AG10803 (cell line): Measurements from ENCODE around the gene TEX52.
"Not testable (repeated sequence)": the region's sequence is repeated elsewhere in the genome, so short reads cannot be mapped to it uniquely, and the experiment has no call there.

Experiments used
- DNase-seq: peaks from one replicate; pipeline ENCODE4 v3.0.0; 2010; ENCODE audit warnings: low read depth
- H3K4me3 ChIP-seq: 2 replicates; pipeline ENCODE4 v1.5.1; 2011; ENCODE audit warnings: mild to moderate bottlenecking, low read length, control low read depth
- CTCF ChIP-seq: conservative IDR thresholded peaks from 2 replicates; pipeline ENCODE4 v1.5.1; 2011; ENCODE audit warnings: mild to moderate bottlenecking, low read length, control low read depth, inconsistent platforms

Gene TEX52

GRCh38 chr12:2864198-2864597 lies 7.4 kb upstream of the TEX52 start:
- DNase-seq, result no peak
- TF ChIP-seq CTCF, result no peak
- no peak overlapping the region for H3K4me3 ChIP-seq

- not testable (repeated sequence) for H3K4me3 ChIP-seq, DNase-seq
Observed at GRCh38 chr12:2863402-2863801, 6.6 kb upstream of the TEX52 start.

GRCh38 chr12:2862876-2863275 lies 6.0 kb upstream of the TEX52 start:
- no peak for TF ChIP-seq CTCF
- H3K4me3 ChIP-seq, result no peak overlapping the region
- DNase-seq, result no peak

- H3K4me3 ChIP-seq, result no peak overlapping the region
- TF ChIP-seq CTCF, result no peak
- no peak for DNase-seq
Observed at GRCh38 chr12:2860170-2860569, 3.3 kb upstream of the TEX52 start.

GRCh38 chr12:2858944-2859421 lies 2.1 kb upstream of the TEX52 start:
- no peak for TF ChIP-seq CTCF
- no peak overlapping the region for H3K4me3 ChIP-seq
- DNase-seq, result no peak

- no peak for DNase-seq
- no peak for TF ChIP-seq CTCF
- no peak overlapping the region for H3K4me3 ChIP-seq
Observed at GRCh38 chr12:2858334-2858733, 1.5 kb upstream of the TEX52 start.

GRCh38 chr12:2857576-2857975 lies 737 bp upstream of the TEX52 start:
- TF ChIP-seq CTCF, result no peak
- H3K4me3 ChIP-seq, result no peak overlapping the region
- no peak for DNase-seq

GRCh38 chr12:2856051-2856450 lies 788 bp downstream of the TEX52 start:
- no peak for DNase-seq
- TF ChIP-seq CTCF, result no peak

More at GRCh38 chr12:2856051-2856450, 788 bp downstream of the TEX52 start:
- no peak overlapping the region for H3K4me3 ChIP-seq
